Retinal pigment epithelial cell (primary cell): Measurements from ENCODE around the gene CCM2.

ENCODE experiments used
- DNase-seq: peaks from one replicate; pipeline ENCODE4 v3.0.0-alpha.2; 2010; ENCODE audit warnings: low read depth
- H3K4me3 ChIP-seq: 2 replicates; pipeline ENCODE4 v1.5.1; 2011; ENCODE audit warnings: mild to moderate bottlenecking, low read length, control low read depth, moderate library complexity
- TF ChIP-seq, protein P1 (sequence below): conservative IDR thresholded peaks from 2 replicates; pipeline ENCODE4 v1.5.1; 2011; ENCODE audit warnings: low read depth, low read length, control low read depth, inconsistent platforms

The CCM2 gene

GRCh38 chr7:45077579-45077978 is 77.6 kb downstream of the CCM2 start:
- no peak overlapping the region for H3K4me3 ChIP-seq
- TF ChIP-seq, protein P1, sequence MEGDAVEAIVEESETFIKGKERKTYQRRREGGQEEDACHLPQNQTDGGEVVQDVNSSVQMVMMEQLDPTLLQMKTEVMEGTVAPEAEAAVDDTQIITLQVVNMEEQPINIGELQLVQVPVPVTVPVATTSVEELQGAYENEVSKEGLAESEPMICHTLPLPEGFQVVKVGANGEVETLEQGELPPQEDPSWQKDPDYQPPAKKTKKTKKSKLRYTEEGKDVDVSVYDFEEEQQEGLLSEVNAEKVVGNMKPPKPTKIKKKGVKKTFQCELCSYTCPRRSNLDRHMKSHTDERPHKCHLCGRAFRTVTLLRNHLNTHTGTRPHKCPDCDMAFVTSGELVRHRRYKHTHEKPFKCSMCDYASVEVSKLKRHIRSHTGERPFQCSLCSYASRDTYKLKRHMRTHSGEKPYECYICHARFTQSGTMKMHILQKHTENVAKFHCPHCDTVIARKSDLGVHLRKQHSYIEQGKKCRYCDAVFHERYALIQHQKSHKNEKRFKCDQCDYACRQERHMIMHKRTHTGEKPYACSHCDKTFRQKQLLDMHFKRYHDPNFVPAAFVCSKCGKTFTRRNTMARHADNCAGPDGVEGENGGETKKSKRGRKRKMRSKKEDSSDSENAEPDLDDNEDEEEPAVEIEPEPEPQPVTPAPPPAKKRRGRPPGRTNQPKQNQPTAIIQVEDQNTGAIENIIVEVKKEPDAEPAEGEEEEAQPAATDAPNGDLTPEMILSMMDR: no peak
- no peak for DNase-seq

DNA sequence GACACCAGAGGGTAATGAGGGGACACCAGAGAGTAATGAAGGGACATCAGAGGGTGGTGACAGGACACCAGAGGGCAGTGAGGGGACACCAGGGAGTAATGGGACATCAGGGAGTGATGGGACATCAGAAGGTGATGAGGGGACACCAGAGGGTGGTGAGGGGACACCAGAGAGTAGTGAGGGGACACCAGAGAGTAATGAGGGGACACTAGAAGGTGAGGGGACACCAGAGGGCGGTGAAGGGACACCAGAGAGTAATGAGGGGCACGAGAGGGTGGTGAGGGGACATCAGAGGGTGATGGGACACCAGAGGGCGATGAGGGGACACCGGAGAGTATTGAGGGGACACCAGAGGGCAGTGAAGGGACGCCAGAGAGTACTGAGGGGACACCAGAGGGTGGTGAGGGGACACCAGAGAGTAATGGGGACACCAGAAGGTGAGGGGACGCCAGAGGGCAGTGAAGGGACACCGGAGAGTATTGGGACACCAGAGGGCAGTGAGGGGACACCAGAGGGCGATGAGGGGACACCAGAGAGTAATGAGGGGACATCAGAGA is 78.2 kb downstream of the CCM2 start:
- H3K4me3 ChIP-seq: no peak overlapping the region
- DNase-seq: no peak
- TF ChIP-seq, protein P1: no peak

GRCh38 chr7:45080265-45080957 is 80.4 kb downstream of the CCM2 start:
- H3K4me3 ChIP-seq: no peak overlapping the region
- TF ChIP-seq, protein P1: no peak
- DNase-seq: no peak

- H3K4me3 ChIP-seq: no peak overlapping the region
- DNase-seq: no peak
- TF ChIP-seq, protein P1: no peak
Observed at GRCh38 chr7:45080958-45081669, 81.1 kb downstream of the CCM2 start.

GRCh38 chr7:45081670-45081974 is 81.6 kb downstream of the CCM2 start:
- TF ChIP-seq, protein P1: no peak
- no peak overlapping the region for H3K4me3 ChIP-seq
- no peak for DNase-seq

- TF ChIP-seq, protein P1: no peak
Observed at GRCh38 chr7:45082031-45082830, 82.2 kb downstream of the CCM2 start.

More at GRCh38 chr7:45082031-45082830, 82.2 kb downstream of the CCM2 start:
- no peak overlapping the region for H3K4me3 ChIP-seq
- no peak for DNase-seq
